Stimulated activated CD8-positive, alpha-beta memory T cell treated with anti-CD3 and anti-CD28 coated beads, Interleukin-12 subunit alpha, Interleukin-12 subunit beta, amount 100 ng/mL, for 1 hour (primary cell): ENCODE data around the gene FPGS.

Experiments
- DNase-seq: peaks from one replicate; pipeline ENCODE4 v3.0.0-alpha.2; 2020; ENCODE audit warnings: low read depth

The FPGS gene

GRCh38 chr9:127788337-127789011, 14.2 kb upstream of the FPGS start:
- DNase-seq, result no peak

- no peak for DNase-seq
Measured at GRCh38 chr9:127789179-127789578, 13.5 kb upstream of the FPGS start.

- DNase-seq, result no peak
Measured at GRCh38 chr9:127790094-127790855, 12.4 kb upstream of the FPGS start.

GRCh38 chr9:127791085-127791484, 11.6 kb upstream of the FPGS start:
- DNase-seq, result no peak

DNA sequence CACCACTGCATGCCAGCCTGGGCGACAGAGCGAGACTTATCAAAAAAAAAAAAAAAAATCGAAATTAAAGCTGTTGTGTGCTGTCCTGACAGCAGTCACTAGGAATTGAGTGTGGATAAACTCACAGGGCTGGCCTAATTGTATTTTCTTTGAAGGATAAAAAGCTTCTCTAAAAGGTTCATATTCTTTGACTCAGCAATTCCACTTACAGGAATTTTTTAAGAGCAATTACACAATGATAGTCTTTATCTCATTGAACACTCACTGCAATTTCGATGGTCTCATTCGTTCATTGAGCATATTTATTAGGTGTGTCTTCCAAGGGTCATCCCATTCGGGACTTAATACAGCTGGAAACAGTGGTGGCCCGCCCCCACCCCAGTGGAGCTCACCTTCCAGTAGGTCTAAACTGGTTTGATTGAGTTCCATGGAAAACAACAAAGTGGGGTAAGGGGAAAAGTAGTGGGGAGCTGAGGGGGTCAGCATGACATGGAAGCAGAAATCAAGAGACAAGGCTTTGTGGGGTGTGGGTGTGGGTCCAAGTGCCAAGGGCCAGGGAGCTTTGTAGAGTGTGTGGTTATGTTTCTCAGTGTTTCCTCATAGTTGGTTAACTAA, 10.2 kb upstream of the FPGS start:
- DNase-seq, result no peak

DNA sequence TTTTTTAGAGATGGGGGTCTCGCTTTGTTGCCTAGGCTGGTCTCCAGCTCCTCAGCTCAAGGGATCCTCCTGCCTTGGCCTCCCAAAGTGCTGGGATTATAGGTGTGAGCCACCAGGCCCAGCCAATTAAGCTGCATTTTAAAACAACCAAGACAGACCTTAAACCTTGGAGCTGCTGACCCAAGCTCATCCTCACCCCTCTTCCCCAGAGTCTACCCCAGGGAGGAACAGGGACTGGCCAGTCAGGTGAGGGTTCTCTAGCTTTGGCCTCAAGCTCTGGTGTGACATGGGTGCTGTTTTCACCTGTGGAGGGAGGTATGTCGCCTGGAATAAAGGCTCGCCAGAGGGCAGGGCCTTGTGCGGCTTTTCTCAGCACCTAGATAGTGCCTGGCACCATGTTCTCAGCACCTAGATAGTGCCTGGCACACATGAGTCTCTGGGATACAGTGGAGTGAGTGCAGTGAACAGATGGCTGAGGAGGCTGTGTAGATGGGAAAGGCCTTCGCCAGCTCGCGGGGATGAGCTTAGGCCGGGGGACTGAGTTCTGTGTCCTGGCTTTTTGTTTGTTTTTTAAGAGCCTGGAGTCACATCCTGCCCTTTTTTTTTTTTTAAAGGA, 9.5 kb upstream of the FPGS start:
- DNase-seq, result no peak

GRCh38 chr9:127794001-127794791, 8.5 kb upstream of the FPGS start:
- no peak for DNase-seq

DNA sequence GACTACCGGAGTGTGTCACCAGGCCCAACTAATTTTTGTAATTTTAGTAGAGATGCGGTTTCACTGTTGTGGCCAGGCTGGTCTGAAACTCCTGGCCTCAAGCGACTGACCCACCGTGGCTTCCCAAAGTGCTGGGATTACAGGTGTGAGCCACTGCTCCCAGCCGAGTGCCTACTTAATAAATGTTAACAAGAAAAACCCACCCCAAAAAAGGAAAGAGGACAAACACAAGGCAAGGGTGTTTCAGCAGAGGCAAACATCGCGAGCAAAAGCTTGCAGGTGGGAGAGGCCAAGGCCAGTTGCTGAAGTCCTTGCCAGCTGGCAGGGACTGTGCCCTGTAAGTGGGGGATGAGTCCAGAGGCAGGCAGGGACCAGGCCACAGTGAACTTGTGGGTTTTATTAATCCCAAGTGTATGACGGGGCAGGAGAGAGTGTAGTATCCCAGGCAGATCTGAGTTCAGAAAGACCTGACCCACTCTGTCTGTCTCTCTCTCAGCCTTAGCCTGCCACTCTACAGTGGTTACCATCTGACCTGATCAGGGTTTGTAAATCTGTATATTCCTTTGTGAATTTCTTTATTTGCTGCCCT, 6.4 kb upstream of the FPGS start:
- DNase-seq, result no peak

DNA sequence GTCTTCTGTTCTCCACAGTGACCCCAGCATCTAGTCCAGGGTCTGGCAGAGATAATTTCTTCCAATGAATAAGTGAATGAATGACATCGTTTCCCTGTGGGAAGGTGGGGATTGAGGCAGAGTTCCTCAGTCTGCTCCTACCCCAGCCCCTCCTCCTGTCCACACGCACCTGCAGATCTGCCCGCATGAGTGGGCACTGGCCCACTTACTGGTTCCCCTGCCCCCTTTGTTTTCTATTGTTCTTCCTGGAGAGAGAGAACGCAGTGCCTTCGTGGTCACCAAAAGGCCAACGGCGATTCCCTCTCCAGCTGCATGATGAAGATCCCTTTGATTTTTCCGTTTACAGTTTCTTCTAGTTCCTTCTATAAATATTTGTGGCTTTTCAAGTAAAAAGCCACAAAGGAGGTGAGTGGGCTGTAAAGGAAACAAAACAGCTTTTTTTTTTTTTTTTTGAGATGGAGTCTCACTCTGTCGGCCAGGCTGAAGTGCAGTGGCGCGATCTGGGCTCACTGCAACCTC, 5.8 kb upstream of the FPGS start:
- no peak for DNase-seq

GRCh38 chr9:127801955-127802575, 617 bp upstream of the FPGS start:
- DNase-seq, result no peak

GRCh38 chr9:127803507-127804352, 1.0 kb downstream of the FPGS start:
- DNase-seq, result no peak

- no peak for DNase-seq
Measured at GRCh38 chr9:127805620-127806019, 2.9 kb downstream of the FPGS start.

DNA sequence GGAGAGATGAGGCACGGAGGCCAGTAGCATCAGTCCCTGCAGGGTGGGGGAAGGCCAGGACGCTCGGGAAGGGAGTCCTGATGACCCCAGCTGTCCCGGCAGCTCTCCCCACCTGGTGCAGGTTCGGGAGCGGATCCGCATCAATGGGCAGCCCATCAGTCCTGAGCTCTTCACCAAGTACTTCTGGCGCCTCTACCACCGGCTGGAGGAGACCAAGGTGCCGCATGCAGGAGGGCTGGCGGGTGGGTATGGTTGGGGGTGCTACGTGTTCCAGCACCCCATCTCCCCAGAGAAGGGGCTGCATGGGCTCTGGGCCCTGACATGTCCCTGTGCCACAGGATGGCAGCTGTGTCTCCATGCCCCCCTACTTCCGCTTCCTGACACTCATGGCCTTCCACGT, 4.2 kb downstream of the FPGS start:
- DNase-seq, result no peak

GRCh38 chr9:127808347-127809001, 5.8 kb downstream of the FPGS start:
- no peak for DNase-seq

DNA sequence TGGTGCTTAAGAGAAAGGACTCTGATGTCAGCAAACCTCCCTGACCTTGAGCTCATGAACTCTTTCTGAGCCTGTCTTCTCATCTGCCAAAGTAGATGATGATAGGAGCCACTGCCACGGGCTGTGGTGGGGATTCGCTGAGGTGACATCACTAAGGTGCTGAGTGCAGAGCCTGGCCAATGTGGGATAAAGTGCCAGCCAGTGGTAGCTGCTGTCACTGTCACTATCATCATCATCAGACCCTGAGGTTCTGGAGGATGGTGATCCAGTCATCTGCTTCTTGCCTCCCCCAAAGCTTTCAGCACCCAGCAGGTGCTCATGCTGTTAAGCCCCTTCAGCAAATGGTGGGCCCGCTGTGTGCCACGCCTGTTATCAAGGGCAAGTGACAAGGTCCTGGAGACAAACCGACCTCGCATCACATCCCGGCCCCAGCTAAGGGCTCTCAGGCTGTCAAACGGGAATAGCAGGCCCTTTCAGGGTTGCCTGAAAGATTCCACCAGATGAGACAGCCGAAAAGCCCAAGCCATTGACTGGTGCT, 6.4 kb downstream of the FPGS start:
- no peak for DNase-seq

- DNase-seq, result no peak
Measured at GRCh38 chr9:127809540-127810377, 7.1 kb downstream of the FPGS start.

DNA sequence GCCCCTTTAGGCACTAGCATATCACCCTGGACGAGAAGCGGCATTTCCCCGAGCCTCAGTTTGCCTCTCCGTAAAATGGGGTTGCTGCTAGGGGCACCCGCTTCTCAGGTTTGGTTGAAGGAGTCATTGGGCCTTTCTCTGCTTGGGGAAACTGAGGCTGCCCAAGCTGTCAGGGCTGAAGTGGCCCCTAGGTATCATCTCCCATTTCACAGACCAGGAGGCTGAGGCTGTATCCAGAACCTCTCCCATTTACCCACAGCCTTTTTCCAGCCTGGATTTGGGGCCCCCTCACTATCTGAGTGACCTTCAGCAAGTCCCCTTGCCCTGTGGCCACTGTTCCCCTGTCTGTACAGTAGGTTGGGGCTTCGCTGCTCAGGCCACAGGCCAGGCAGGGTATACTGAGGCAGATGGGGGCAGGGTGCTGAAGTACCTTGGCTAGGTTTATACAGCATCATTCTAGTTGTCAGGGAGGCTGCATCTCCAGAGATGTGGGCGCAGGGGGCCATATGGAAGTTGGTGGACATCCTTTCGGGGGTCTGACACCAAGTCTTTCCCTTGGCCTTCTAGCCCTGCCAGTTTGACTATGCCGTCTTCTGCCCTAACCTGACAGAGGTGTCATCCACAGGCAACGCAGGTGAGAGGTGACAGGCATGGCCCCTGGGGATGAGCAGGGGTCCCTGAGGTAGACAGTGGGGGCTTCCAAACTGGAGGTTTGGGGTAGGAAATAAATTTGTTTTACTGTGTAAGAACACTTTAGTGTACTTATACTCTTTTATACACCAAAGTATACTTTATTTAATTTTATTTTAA, 7.9 kb downstream of the FPGS start:
- DNase-seq, result no peak
